H1 (cell line): ENCODE results near the gene CAPZA2. TPM values are rescaled to one million over a fixed set of nuclear protein-coding genes. Genes with fewer than 3 reads are reported as not detected.

Experiments used
- RXRA ChIP-seq: IDR thresholded peaks from 2 replicates; pipeline ENCODE4 v1.6.1; 2011; ENCODE audit warnings: low read depth, mild to moderate bottlenecking, low read length, moderate library complexity; ENCODE audit not compliant: insufficient read depth
- SAP30 ChIP-seq: fragments of 300-600 bp; sonication (generic); IDR thresholded peaks from 2 replicates; pipeline ENCODE4 v1.7.1; 2012; ENCODE audit warnings: low read length, moderate library complexity, mild to moderate bottlenecking, inconsistent platforms; ENCODE audit not compliant: insufficient read depth, insufficient replicate concordance
- polyA plus RNA-seq, 7 experiments: library from polyadenylated mRNA; depleted of rRNA in 3 of 7; stranded (reverse) in 5 of 7; unstranded in 2 of 7; fragments of >200 nt in 5 of 7; fragments of 200-250 nt in 2 of 7; gene quantifications; 1 replicate in 5 of 7; 2 replicates in 1 of 7; 4 replicates in 1 of 7; pipeline versions ENCODE4 v1.2.1 to v1.2.3, GENCODE V29; 2011 to 2013; ENCODE audit warnings: missing spikeins in 2 of 7, mixed read lengths in 2 of 7
- total RNA-seq: library from RNA; stranded (reverse); fragmentation: NEBNext Ultra II Directional; extraction: Animal tissue kit (Norgen Biotek cat#: 25700); gene quantifications from 2 replicates; pipeline ENCODE4 v1.2.1, GENCODE V29; 2021

CAPZA2 gene
- total and polyA plus RNA-seq, 2 of the 8 experiments (the other 6 are each of a cell fraction or from before 2014, with no cell fraction given): 33.2 to 145 TPM

DNA sequence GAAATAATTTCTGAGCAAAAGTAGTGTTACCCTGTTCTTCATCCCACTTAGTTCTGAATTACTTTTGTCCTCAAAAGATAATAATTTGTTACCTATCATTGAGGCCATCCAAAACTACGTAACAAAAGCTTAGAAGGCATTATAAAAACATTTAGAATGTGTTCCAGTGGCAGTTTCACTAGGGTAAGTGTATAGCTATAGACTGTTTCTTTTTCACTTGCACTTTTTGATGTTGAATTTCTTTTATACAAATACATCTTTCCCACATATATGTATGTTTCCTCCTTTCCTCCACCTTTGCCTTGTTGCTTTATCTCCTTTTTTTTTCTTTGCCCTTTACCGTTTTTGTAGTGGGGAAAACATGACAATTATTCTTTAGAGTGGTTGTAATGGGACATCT, 33.5 kb downstream of the CAPZA2 start (continued):
- TF ChIP-seq SAP30: no peak
- no peak for TF ChIP-seq RXRA
